GM10847 (cell line): ENCODE data around the gene RPRD1B.

Experiments
- POLR2A ChIP-seq: IDR thresholded peaks from 2 replicates; pipeline ENCODE4 v1.6.1; 2011; ENCODE audit not compliant: insufficient read length; ENCODE audit errors: extremely low read depth

The RPRD1B gene, protein sequence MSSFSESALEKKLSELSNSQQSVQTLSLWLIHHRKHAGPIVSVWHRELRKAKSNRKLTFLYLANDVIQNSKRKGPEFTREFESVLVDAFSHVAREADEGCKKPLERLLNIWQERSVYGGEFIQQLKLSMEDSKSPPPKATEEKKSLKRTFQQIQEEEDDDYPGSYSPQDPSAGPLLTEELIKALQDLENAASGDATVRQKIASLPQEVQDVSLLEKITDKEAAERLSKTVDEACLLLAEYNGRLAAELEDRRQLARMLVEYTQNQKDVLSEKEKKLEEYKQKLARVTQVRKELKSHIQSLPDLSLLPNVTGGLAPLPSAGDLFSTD

DNA sequence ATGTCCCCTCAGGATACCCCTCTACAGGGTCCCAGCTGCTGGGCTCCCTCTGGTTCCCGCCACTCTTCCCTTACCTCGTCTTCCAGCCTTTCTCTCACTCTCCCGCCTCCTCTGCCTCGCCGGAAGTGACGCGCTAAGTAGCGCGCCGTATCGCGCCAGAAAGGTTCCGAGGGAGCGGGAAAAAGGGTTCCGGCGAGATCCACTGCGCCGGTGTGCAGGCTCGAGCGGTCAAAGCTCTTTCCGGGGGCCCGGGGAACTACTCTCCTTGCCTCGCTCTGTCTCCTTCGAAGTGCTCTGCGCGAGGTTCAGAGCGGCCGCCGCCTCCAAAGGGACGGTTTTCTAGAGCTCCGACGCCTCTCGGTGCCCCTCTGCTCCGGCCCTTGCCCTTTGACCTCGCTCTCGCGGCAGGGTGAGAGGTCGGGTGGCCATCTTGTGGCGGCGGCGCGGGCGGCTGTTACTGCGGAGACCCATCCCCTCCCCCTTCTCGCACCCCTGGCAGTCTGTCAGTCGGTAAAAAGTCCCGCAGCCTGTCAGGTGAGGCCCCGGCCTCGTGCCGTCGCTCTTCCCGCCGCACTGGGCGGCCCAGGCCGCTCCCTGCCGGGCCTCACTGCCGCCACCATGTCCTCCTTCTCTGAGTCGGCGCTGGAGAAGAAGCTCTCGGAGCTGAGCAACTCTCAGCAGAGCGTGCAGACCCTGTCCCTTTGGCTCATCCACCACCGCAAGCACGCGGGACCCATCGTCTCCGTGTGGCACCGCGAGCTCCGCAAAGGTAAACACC is at the start of gene RPRD1B, which contains the start of gene TTI1:
Gene RPRD1B (plus strand): TSS at position 417 of the 778 bp plus-strand sequence. CDS start 202 bp downstream, at position 619.
Gene TTI1 (minus strand): TSS at position 127 of the 778 bp plus-strand sequence. CDS start 19,640 bp downstream, outside the sequence.
- peak; percentile 53 for TF ChIP-seq POLR2A

DNA sequence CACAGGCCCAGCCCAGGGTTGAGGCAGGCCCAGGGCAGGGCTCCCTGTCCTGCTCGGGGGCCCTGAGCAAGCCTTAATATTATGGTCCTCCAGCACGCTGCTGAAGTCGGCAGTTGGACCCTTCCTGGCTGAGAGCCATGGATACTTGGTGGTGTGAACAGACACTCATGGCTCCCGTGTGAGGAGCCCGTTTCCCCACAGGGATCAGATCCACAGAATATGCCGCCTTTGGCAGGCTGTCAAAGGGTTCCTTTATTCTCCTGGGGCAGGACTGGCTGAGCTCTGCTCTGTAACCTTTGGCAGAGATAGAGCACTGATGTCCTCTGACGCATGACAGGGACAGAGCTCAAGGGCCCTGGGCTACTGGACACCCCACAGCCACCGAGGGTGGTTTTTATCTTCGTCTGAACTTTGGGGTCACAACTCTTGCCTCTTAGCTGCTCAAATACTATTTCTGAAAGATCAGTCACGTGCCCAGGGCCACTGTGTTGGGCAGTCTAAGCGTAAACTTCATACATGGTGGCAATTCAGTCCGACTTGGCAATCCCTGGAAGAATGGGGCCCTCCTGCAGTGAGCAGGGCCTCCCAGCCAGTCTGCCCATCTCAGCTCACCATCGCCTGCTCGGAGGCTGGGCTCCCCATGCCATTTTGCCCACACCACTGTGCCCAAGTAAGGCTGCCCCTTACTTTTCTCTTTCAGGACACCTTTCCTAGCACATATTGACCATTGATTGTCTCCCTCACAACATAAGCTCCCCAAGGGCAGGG is 49.3 kb upstream of the RPRD1B start:
- TF ChIP-seq POLR2A: no peak

DNA sequence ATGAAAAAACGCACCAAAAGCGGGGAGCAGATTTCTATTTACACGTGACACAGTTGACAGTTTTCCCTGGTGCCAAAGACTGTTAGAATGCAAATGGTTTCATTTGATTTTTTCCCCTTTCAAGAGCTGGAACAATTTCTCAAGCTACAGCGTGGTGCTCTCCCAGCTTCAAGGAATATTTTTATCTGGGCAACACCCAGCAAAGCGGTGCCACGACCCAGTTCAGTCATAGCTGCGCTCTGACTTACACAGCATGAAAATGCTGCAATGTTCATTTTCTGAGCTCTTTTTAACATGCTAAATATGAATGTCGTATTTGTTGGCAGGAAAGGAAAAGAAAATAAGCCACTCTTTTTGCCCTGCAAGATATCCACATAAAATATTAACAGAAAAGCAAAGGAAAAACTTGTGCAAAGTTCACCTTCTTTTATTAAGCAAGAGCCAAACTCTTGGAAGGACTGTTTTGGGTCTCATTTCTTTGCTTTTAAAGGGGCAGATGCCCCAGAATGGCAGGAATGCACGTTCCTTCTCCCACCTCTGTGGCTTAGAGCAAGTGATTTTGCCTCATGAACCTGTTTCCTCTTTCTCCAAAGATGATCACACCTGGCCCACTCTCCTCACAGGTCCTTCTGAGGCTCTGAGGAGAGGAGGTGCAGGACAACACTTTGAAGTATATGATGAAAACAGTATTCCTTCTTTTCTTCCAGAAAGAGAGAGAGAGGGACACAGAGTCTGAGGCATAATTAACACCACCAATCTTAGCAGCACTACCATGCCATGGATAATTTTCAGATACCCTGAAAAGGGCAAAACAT is 47.3 kb upstream of the RPRD1B start:
- TF ChIP-seq POLR2A: no peak

DNA sequence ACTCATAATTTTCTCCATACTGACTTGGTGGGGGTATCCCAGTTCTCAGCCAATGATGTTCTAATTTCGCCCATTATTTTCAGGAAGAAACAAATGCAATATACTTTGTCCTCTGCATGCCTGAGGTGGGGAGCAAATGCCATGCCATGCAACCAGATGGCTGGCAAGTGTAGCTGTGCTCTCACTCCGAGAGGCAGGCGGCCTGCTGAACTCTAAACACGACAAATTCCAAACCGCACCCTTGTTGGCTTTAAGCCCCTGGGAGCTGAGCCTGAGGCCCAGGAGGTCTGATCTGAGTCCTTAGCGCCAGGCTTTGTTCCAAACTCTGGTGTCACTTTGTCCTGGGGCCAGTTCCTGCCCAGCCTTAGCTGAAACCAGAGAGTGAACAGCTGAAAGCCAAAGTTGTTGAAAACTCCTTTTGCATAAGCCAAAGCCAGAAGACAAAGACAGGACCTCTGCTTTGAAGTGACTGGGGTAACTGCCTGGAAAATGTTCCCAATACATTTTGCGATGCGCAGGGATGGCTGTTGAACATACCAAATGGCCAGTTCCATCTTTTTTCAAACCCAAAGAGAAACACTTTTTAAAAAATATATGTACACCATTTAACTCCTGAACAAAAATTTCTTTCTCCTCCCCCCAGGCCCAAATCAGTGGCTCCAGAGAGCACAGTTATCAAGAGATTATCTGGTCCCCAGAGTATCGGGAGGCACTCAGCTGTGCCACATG is 46.5 kb upstream of the RPRD1B start:
- no peak for TF ChIP-seq POLR2A

DNA sequence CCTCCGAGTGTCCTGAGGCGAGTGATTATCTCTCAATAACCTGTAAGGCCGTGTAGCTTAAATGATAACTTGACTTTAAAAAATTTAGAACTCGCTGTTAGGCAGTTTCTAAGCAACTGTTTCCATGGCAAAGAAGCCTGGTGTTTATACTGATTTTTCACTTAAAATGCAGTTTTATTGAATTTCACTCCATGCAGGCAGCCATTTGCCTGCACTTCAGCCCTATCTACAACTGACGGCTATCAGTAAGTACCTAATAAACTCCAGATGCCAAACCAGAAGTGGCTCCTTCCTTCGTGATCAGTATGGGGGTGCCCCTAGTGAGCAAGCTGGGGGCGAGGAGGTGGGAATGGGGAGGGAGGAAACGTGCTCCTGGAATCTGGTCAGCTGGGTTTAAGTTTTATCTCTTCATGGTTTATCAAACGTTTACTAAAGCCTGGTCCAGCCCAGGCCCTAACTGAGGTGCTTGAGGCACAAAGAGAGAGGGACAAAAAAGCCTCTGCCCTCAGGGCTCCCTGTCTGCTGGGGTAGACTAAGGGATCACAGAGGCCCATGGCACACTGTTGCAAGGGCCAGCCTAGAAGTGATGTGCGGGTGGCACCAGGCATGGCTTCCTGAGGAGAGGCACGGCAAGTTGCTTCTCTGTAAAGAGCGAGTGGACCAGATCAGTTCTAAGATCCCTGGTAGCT is 45.8 kb upstream of the RPRD1B start:
- no peak for TF ChIP-seq POLR2A

DNA sequence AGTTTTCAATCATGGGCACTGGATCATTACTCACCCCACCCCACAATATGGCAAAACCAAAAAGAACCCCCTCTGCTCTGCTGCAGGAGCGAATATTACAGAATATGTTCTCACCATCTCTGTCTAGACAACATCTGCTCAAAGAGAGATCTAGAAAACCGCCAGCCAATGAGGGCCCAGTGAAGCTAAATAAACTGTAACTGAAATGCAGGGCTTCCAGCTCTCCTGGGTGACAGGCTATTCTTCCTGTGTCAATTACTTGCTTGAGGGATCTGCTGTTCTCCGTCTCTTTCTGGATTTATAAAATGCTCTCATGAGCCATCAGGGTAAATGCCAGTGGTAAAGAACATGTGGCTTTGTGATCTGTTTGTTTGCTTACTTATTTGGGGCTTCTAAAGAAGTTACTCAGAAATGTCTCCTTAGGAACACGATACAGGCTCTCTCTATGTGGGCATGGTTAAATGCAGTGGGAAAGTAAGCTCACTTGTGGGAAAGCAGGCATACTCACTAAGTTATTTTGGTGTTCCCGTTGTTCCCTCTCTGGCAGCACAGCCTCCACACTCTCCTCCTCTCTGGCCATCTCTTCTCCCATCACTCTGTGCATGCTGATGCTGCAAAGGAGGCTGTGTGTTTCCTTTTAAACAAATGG is 45.1 kb upstream of the RPRD1B start:
- TF ChIP-seq POLR2A: no peak

DNA sequence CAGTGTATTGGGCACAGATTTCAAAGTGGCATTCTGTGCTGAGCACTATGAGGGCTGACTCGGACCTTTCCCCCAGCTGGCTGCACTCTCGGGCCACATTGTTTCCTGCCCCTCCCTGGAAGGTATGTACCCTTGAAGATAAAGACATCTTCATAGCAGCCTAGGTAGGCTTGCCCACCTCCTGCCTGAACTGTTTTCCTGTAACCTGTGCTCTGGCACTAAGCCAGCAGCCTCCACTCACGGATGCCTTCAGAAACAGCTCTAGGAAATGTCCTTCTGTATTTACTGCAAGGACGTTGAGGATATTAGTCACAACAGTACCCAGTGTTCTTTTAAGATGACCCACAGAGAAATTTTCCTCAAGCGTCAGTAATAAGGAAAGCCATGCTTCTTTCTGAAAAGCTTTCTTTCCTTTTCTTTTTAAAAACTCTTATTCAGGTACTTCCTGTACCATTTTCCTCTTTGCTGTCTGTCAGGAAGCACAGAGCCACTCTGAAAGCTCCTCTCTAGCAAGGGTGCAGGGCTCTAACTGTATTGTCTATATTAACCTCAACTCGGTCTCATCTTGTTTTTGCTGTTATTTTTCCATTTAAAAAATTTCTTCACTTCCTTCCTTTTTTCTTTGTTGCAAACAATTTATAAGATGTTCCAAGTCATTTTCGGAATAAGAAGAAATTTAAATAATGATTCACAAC is 43.8 kb upstream of the RPRD1B start:
- TF ChIP-seq POLR2A: no peak

DNA sequence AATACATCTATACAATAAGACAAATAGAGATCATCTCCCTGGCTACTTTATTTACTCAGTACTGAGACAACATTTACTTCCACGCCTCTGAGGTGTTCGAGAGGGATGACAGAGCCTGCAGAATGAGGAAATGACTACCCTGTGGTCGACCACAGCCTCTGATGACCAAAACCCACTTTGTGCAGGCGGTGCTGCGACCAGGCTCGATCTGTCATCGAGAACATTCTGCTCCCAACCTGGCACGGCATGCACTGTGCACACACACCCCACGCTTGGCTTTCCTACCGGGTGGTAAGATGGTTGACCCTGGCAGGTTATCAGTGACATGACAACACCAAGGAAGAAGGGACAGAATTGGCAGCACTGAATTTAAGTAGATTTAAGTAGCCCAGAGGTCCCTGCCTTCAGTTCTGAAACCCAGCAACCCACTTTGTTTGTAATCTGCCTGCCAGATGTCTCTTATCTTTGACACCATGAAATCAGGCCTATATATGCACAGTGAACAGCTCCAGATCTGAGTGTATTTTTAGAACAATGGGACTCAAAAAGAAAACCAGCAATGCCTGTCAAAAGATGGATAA is 42.9 kb upstream of the RPRD1B start:
- no peak for TF ChIP-seq POLR2A

DNA sequence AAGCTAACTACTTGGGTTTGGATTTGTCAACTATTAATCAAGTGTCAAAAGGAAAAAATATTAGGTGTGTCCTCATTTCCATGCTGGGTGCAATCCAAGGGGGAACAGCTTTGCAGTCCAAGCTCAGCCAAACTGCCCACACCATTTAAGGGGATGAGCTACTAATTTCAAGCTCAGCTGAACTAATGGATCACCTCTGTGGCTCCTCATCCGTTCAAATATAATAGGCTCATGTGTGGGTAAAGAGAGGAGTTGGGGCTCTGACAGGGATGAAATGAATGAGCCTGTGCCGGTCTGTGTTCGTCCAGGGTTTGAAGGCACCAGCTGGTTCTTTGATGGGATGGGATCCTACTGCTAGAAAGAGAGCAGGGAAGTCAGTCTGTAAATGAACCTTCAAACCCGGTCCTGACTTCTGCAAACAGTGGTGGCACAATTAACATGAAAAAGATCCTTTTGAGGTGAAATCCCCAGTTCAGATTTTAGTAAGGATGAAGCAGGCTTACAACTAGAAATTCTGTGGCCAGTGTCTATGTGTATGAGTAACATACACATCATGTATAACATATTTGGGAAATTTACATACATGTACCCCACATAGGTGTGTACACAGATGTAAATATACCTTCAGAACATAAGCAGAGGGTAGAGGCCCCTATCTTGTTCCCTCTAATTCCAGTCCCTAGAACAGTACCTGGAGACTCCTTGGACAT is 42.2 kb upstream of the RPRD1B start:
- no peak for TF ChIP-seq POLR2A

DNA sequence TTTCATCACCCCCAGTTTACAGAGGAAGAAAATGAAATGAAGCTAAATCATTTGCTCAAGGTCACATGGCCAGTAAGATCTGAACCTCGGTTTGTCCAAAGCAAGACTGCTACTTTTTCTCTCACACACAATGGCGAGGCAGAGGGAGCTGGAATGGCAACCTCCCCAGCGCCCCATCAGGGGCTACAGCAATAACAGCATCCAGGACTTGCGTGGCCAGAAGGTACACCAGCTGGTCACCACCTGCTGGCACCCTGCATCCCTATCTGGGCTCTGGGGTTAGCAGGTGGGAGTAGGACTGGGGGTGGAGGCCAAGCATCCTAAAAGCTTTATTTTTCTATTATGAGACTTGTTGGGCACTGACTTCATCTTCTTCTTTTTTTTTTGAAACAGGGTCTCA is 41.6 kb upstream of the RPRD1B start:
- TF ChIP-seq POLR2A: no peak

DNA sequence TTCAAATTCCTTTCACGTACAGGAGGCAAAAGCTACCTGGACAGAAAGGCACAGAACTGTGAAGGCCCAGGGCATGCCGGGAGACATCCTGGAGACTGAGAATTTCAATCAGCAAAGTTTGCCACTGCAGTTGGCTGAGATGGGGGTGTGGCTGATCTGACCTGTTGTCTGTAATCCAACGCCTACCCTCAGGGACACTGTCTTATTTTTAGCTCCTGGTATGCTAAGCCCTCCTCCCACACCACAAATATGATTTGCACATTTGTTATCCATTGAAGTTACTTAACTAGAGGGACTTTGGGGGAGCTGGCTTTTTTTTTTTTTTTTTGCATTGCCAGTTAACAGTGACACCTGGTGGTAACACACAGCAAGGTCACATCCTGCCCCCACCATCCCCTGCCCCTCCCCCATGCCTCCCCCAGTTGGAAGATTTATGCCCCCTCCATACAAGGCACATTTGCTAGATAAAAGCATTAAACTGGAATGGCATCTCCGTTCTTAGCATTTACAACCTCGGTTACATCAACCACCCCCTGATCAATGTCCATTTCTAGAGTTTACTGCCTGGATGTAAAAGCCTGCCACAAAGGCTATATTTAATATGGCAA is 40.6 kb upstream of the RPRD1B start:
- TF ChIP-seq POLR2A: no peak
